NCI-H1048 (cell line): Measurements from ENCODE around the gene TTBK2.
"Not testable (repeated sequence)": the region's sequence is repeated elsewhere in the genome, so short reads cannot be mapped to it uniquely, and the experiment has no call there.

Experiments used
- DNase-seq: peaks from one replicate; lab custom pipeline; 2025; lab: John Stamatoyannopoulos, UW

TTBK2 gene

GRCh38 chr15:42761813-42762212 lies 158.8 kb downstream of the TTBK2 start:
- not testable (repeated sequence) for DNase-seq

DNA sequence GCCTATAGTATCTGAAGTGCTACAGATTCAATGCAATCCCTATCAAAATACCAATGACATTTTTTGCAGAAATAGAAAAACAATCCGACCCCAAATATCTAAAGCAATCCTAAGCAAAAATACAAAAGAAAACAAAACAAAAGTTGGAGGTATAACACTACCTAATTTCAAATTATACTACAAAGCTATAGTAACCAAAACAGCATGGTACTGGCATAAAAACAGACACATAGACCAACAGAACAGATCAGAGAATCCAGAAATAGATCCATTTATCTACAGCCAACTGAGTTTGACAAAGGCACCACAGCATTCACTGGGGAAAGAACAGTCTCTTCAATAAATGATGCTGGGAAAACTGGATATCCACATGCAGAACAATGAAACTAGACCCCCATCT lies 159.8 kb downstream of the TTBK2 start:
- no peak for DNase-seq

DNA sequence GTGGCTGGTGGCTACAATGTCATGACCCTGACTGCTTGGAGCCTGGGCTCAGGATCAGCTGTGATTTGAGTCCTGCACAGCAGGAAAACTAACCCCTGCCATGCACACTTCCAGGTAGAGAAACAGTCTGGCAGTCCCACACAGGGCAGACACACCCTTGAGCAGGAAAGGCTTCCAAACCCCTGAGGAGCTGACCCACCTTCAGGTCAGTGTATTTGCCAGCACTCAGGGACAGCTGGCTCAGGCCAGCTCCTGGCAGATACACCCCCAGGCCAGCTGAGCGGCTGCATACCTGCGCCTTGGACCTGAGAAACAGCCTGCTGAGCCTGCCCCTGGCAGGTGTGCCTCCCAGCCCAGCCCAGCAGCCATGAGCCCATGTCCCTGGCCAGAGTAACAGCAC lies 161.5 kb downstream of the TTBK2 start:
- DNase-seq = no peak

DNA sequence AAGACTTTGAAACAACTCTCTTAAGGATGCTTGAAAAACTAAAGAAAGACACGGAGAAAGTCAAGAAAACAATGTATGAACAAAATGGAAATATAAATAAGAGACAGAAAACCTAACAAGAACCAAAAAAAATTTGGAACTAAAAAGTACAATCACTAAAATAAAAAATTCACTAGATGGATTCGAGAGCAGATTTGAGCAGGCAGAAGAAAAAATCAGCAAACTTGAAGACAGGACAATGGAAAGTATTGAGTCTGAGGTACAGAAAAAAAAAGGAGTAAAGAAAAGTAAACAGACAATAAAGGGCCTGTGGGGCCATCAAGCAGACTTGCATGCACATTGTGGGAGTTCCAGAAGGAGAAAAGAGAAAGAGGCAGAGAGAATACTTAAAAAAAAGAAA lies 170.3 kb downstream of the TTBK2 start:
- DNase-seq = no peak

DNA sequence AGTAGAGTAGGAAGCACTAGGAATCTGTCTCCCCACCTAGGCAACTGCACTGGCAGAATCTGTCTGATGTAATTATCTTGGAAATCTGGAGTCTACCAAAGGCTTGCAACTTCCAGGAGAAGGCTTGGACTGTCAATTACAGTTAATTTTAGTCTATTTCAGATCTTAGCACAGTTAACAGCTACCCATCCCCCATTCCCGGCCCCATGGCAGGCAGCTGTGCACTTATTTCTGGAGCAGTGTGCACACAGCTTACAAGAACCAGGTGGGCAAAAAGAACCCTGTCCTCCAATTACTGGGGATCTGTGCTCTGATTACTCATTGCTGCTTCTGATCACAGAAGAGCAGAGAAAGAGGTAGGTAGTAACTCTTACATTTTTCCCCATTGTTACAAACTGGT lies 171.3 kb downstream of the TTBK2 start:
- no peak for DNase-seq

DNA sequence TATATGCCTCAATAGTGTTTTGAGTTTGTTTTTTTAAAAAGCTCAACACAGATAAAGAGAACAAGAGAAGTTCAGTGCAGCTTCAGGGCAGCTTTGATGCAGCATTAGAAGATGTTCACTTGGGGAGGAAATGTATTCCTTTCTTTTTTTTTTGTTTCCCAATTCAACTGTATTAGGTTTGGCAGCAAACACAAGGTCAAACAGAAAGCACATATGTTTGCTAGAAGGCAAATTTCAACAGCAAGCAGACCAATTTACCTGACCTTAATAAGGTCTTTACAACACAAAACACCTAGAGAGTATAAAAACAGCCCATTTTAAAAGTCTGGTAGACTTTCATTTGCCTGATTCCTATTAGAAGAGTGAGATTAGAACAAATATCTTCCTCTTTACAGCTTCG lies 176.4 kb downstream of the TTBK2 start:
- DNase-seq = no peak

- no peak for DNase-seq
Observed at GRCh38 chr15:42742149-42742548, 178.4 kb downstream of the TTBK2 start.

DNA sequence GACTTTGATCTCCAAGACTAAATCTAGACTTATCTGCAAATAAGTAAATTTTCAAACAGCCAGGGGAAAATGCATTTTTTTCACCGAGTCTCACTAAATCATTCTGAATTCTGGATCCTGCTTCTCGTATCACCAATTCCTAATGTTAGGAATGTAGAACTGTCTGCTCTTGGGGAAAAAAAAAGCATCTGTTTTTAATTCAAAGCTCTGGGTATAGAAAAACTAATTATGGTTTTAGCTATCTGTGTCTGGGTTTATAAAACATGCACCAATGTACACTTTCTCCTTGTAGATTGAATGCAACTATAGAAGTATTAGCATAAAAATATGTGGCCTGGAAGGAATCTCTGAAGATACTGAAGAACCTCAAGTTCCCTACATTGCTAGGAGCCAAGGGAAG lies 178.9 kb downstream of the TTBK2 start:
- DNase-seq = no peak

- DNase-seq = no peak
Observed at GRCh38 chr15:42737529-42738328, 182.8 kb downstream of the TTBK2 start.

DNA sequence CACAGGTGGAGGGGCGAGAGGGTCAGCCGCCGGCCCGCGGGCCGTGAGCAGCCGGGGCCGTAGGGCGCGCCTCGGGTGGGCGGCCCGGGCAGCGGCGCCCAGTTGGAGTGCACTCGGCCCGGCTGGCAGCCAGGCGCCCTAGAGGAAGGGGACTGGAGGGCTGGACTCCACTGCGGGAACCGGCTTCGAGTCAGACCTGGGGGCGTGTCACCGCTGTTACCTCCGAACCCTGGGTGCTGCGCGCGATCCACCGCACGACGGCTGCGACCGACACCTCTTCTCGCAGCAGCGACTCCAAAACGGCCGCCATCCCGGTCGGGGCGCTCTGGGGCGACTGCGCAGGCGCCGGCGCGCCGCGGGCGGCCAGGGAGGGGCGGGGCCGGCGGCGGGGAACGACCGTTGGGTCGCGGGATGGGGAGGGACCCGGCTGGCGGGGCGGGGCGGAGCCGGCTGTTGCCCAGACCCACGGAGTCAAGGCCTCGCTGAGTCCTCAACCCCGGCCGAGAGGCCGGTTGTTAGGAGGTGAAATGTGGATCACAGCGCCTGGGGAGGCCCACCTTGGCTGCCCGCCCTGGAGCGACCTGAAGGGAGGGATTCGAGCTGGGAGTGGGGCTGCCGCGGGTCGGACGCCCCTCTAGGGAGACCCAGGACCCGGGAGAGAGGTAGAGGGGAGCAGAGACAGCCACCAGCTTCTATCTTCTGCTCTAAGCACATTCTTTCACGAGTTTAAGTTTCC lies 183.6 kb downstream of the TTBK2 start, which contains the start of gene CDAN1:
Gene CDAN1, minus strand, starts transcription at position 336 of the 736 bp plus-strand sequence. Its CDS starts 26 bp downstream, at position 310.
- DNase-seq = peak; percentile 53

- no peak for DNase-seq
Observed at GRCh38 chr15:42736178-42736792, 184.3 kb downstream of the TTBK2 start.

DNA sequence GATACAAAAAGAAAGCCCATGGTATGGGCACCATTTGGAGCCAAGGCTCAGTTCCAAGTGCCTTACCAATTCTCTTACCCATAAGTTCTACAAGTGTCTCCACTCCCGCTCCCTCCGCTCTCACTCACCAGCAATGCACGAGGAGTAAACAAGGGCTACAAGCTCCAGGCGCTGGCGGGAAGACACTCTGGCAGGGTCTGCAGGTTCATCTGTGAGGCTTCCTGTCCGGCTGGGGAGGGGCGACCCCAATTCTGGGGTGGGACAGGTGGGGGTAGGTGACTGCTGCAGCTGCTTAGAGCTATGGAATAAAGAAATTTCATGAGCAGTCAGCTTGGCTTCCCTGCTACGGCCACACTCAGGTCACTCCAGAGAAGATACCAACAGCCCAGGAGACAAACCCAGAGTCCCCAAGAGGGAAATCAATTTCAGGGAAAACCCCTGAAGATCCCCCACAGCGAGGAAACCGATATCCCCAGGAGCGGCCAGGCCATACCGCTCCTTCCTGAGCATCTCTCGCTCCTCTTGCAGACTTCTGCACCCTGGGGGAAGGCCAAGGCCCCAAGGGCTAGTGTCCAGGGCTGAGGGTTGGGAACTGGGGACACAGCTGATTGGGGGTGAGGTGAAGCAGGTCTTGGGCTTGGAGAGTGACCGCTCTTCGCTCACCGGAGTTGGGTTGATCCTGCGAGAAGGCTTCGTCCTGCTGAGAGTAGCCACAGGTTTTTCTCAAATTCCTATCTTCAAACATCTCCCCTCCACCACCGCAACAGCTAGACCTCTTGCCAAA lies 185.0 kb downstream of the TTBK2 start:
- no peak for DNase-seq

DNA sequence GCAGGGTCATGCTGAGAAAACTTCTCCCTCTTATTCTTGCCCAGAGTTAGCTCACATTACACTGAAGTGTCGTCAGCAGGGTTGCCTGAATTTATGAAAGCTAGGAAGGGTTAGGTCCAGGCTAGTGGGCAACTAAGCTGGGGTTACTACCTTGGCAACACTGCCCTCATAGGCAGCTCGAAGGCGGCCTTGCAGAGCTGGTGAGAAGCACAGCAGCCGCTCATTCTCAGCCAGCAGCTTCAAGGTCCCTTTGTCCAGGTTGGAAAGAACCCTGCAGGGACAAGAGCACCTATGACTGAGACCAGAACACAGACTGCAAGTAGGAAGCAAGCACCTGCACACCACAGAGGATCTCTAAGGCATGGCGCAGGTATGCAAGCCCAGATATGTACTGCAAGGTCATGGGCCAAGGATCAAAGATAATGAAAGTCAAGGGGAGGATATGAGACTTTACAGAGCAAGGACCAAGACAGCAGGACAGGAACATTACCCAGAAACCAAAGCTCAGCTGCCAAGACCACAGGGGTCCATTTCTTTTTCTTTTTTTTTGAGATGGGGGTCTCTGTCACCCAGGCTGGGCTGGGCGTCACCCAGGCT lies 186.4 kb downstream of the TTBK2 start:
- DNase-seq = no peak

GRCh38 chr15:42733027-42733426 lies 187.6 kb downstream of the TTBK2 start:
- DNase-seq = no peak

DNA sequence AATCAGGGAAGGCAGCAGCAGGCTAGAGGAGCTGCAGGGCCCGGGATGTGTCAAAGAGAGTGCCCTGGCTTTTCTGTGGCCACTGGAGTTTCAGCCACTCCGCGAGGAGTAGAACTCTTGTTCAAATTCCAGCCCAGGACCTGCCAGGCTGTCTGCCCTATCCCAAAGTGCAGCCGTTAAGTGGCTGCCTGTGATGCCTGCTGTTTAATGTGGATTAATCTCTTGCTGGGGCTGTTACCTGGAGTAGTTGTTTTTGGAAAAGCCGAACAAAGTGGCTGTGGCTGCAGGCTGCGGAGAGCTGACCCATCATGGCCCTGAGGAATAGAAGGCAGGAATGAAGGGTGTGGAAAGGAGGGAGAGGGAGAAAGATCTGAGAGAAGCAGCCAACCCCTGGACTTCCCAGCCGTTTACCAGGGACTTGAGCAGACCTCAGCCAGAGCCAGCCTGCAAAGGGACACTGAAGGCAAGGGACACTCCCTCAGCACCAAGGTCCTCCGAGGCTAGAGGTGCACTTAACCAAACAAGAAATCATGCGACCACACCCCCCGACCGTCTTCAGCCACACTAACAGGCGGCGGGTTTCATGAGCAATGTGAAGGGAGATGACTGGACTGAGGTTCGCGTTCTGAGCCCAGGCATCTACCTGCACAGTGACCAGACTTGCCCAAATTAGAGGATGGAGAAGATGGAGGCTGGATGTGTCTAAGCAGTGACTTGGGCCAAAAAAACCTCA lies 188.3 kb downstream of the TTBK2 start:
- DNase-seq = no peak

- DNase-seq = no peak
Observed at GRCh38 chr15:42731461-42731860, 189.1 kb downstream of the TTBK2 start.

GRCh38 chr15:42730536-42730935 lies 190.0 kb downstream of the TTBK2 start:
- DNase-seq = no peak

- no peak for DNase-seq
Observed at GRCh38 chr15:42730135-42730534, 190.4 kb downstream of the TTBK2 start.

DNA sequence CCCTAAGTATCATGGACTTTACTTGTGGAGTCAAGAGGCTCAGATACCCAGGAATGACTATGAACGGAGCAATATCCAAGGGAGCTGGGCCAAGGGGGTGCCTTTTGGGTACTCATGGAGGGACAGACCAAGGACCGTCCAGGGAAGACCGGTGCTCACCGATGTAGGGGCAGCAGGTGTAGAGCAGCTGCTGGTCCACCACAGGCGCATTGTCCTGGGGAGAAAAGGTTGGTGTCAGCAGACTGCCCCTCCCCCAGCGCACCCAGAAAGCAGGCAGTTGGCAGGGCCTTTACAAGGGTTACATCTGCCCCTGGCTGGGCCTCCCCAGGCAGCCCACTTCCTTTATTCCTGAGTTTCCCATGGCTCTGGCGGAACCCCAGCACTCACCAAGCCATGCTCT lies 191.2 kb downstream of the TTBK2 start:
- DNase-seq = no peak

GRCh38 chr15:42728972-42729371 lies 191.6 kb downstream of the TTBK2 start:
- no peak for DNase-seq

DNA sequence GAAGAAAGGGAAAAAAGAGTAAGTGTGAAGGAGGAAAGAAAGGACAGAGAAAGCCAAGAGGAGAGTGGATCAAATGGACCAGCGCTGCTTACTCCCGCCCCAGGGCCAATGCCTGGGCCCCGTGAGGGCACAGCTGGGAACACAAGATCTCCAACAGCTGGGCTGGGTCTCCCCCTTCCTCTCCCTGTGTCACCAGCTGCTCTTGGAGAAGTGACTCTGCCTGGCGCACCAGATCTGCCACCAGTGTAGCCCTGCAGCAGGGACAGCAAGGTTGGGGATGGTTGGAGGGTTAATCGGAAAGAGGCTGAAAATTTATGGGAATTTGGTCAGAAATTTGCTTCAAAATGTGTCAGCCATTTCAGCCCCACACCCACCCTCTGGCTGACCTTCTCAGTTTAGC lies 192.0 kb downstream of the TTBK2 start:
- no peak for DNase-seq
